ENCODE data around the gene COL4A5. TPM values are rescaled to one million over a fixed set of nuclear protein-coding genes. Genes with fewer than 3 reads are reported as not detected.
A peak's percentile ranks its signal among the peaks of the same experiment; 100 is the strongest.

Gene COL4A5
- total and polyA plus RNA-seq, 2 donors, result 7.4 to 9.1 TPM

GRCh38 chrX:108712886-108713285 is 273.2 kb downstream of the COL4A5 start:
- 89% methylated on average over 1 of the region's 1 CpG for WGBS
- no peaks in the 10 kb centered on the region for H3K9me3 ChIP-seq (ENCODE audit: control insufficient read depth in 2 of 2, insufficient read depth in 1 of 2, low read length in 1 of 2)
- no peak for DNase-seq (ENCODE audit: low read depth in 6 of 9, low spot score in 9 of 9)

GRCh38 chrX:108722561-108722960 is 282.9 kb downstream of the COL4A5 start:
- H3K27ac ChIP-seq (ENCODE audit: low read depth in 1 of 2, low read length in 1 of 2), result no peak overlapping the region
- H3K36me3 ChIP-seq (ENCODE audit: control insufficient read depth in 2 of 2, insufficient read depth in 2 of 2, low read length in 1 of 2), result no peaks in the 10 kb centered on the region
- H3K9me3 ChIP-seq (ENCODE audit: control insufficient read depth in 2 of 2, insufficient read depth in 1 of 2, low read length in 1 of 2), result no peaks in the 10 kb centered on the region
- no peaks in the 10 kb centered on the region for H3K27me3 ChIP-seq (ENCODE audit: control insufficient read depth in 2 of 2, insufficient read depth in 1 of 2, low read length in 1 of 2)
- WGBS, result 76% methylated on average over 2 of the region's 2 CpGs
- H3K4me3 ChIP-seq (ENCODE audit: low read length in 2 of 2), result no peak overlapping the region
- no peak for DNase-seq (ENCODE audit: low read depth in 6 of 9, low spot score in 9 of 9)
- no peaks in the 10 kb centered on the region for H3K4me1 ChIP-seq (ENCODE audit: control insufficient read depth in 2 of 2, insufficient read depth in 2 of 2, low read length in 2 of 2)

More at GRCh38 chrX:108712886-108713285, 273.2 kb downstream of the COL4A5 start:
- no peaks in the 10 kb centered on the region for H3K27me3 ChIP-seq (ENCODE audit: control insufficient read depth in 2 of 2, insufficient read depth in 1 of 2, low read length in 1 of 2)
- H3K4me3 ChIP-seq (ENCODE audit: low read length in 2 of 2), result no peak overlapping the region
- H3K27ac ChIP-seq (ENCODE audit: low read depth in 1 of 2, low read length in 1 of 2), result no peak overlapping the region
- H3K4me1 ChIP-seq (ENCODE audit: control insufficient read depth in 2 of 2, insufficient read depth in 2 of 2, low read length in 2 of 2), result no peaks in the 10 kb centered on the region
- no peaks in the 10 kb centered on the region for H3K36me3 ChIP-seq (ENCODE audit: control insufficient read depth in 2 of 2, insufficient read depth in 2 of 2, low read length in 1 of 2)

- DNase-seq (ENCODE audit: low read depth in 6 of 9, low spot score in 9 of 9), result no peak
- H3K9me3 ChIP-seq (ENCODE audit: control insufficient read depth in 2 of 2, insufficient read depth in 1 of 2, low read length in 1 of 2), result no peaks in the 10 kb centered on the region
- no peak overlapping the region for H3K4me3 ChIP-seq (ENCODE audit: low read length in 2 of 2)
- no peak overlapping the region for H3K27ac ChIP-seq (ENCODE audit: low read depth in 1 of 2, low read length in 1 of 2)
- no peaks in the 10 kb centered on the region for H3K4me1 ChIP-seq (ENCODE audit: control insufficient read depth in 2 of 2, insufficient read depth in 2 of 2, low read length in 2 of 2)
- 93% methylated on average over 3 of the region's 3 CpGs for WGBS
- H3K27me3 ChIP-seq (ENCODE audit: control insufficient read depth in 2 of 2, insufficient read depth in 1 of 2, low read length in 1 of 2), result peaks cover 0 to 9% of the 10 kb centered on the region in 2 donors
- H3K36me3 ChIP-seq (ENCODE audit: control insufficient read depth in 2 of 2, insufficient read depth in 2 of 2, low read length in 1 of 2), result no peaks in the 10 kb centered on the region
Measured at GRCh38 chrX:108726748-108727147, 287.1 kb downstream of the COL4A5 start.

GRCh38 chrX:108731153-108731552 is 291.5 kb downstream of the COL4A5 start:
- DNase-seq (ENCODE audit: low read depth in 6 of 9, low spot score in 9 of 9), result no peak
- Histone ChIP-seq H3K36me3 (ENCODE audit: control insufficient read depth in 2 of 2, insufficient read depth in 2 of 2, low read length in 1 of 2) (no peaks in the 10 kb centered on the region), H3K4me1 (ENCODE audit: control insufficient read depth in 2 of 2, insufficient read depth in 2 of 2, low read length in 2 of 2) (no peaks in the 10 kb centered on the region), H3K27ac (ENCODE audit: low read depth in 1 of 2, low read length in 1 of 2) (no peak overlapping the region), H3K9me3 (ENCODE audit: control insufficient read depth in 2 of 2, insufficient read depth in 1 of 2, low read length in 1 of 2) (no peaks in the 10 kb centered on the region), H3K4me3 (ENCODE audit: low read length in 2 of 2) (no peak overlapping the region), H3K27me3 (ENCODE audit: control insufficient read depth in 2 of 2, insufficient read depth in 1 of 2, low read length in 1 of 2) (peaks cover 9 to 49% of the 10 kb centered on the region in 2 donors)
- 10% methylated on average over 2 of the region's 2 CpGs for WGBS

- H3K36me3 ChIP-seq (ENCODE audit: control insufficient read depth in 2 of 2, insufficient read depth in 2 of 2, low read length in 1 of 2), result no peaks in the 10 kb centered on the region
- no peak overlapping the region for H3K27ac ChIP-seq (ENCODE audit: low read depth in 1 of 2, low read length in 1 of 2)
- H3K4me1 ChIP-seq (ENCODE audit: control insufficient read depth in 2 of 2, insufficient read depth in 2 of 2, low read length in 2 of 2), result no peaks in the 10 kb centered on the region
- 6% methylated on average over 39 of the region's 39 CpGs for WGBS
- peak overlapping the region in 1 of 2 donors; percentile 16 for H3K4me3 ChIP-seq (ENCODE audit: low read length in 2 of 2)
- H3K9me3 ChIP-seq (ENCODE audit: control insufficient read depth in 2 of 2, insufficient read depth in 1 of 2, low read length in 1 of 2), result no peaks in the 10 kb centered on the region
- no peak for DNase-seq (ENCODE audit: low read depth in 6 of 9, low spot score in 9 of 9)
- H3K27me3 ChIP-seq (ENCODE audit: control insufficient read depth in 2 of 2, insufficient read depth in 1 of 2, low read length in 1 of 2), result peaks cover 18 to 65% of the 10 kb centered on the region in 2 donors
Measured at GRCh38 chrX:108732630-108733321, 293.1 kb downstream of the COL4A5 start.

GRCh38 chrX:108734426-108734825 is 294.8 kb downstream of the COL4A5 start:
- H3K27ac ChIP-seq (ENCODE audit: low read depth in 1 of 2, low read length in 1 of 2), result no peak overlapping the region
- H3K36me3 ChIP-seq (ENCODE audit: control insufficient read depth in 2 of 2, insufficient read depth in 2 of 2, low read length in 1 of 2), result no peaks in the 10 kb centered on the region
- H3K4me3 ChIP-seq (ENCODE audit: low read length in 2 of 2), result peak overlapping the region in 1 of 2 donors; percentile 5
- no peaks in the 10 kb centered on the region for H3K9me3 ChIP-seq (ENCODE audit: control insufficient read depth in 2 of 2, insufficient read depth in 1 of 2, low read length in 1 of 2)
- H3K27me3 ChIP-seq (ENCODE audit: control insufficient read depth in 2 of 2, insufficient read depth in 1 of 2, low read length in 1 of 2), result peaks cover 18 to 70% of the 10 kb centered on the region in 2 donors
- no peak for DNase-seq (ENCODE audit: low read depth in 6 of 9, low spot score in 9 of 9)
- 58% methylated on average over 7 of the region's 7 CpGs for WGBS
- no peaks in the 10 kb centered on the region for H3K4me1 ChIP-seq (ENCODE audit: control insufficient read depth in 2 of 2, insufficient read depth in 2 of 2, low read length in 2 of 2)

- no peaks in the 10 kb centered on the region for H3K9me3 ChIP-seq (ENCODE audit: control insufficient read depth in 2 of 2, insufficient read depth in 1 of 2, low read length in 1 of 2)
- no peak for DNase-seq (ENCODE audit: low read depth in 6 of 9, low spot score in 9 of 9)
- no peaks in the 10 kb centered on the region for H3K36me3 ChIP-seq (ENCODE audit: control insufficient read depth in 2 of 2, insufficient read depth in 2 of 2, low read length in 1 of 2)
- H3K27ac ChIP-seq (ENCODE audit: low read depth in 1 of 2, low read length in 1 of 2), result no peak overlapping the region
- H3K4me3 ChIP-seq (ENCODE audit: low read length in 2 of 2), result peak overlapping the region; percentile 5 to 12
- no peaks in the 10 kb centered on the region for H3K4me1 ChIP-seq (ENCODE audit: control insufficient read depth in 2 of 2, insufficient read depth in 2 of 2, low read length in 2 of 2)
- WGBS, result 9% methylated on average over 36 of the region's 36 CpGs
- H3K27me3 ChIP-seq (ENCODE audit: control insufficient read depth in 2 of 2, insufficient read depth in 1 of 2, low read length in 1 of 2), result peaks cover 18 to 70% of the 10 kb centered on the region in 2 donors
Measured at GRCh38 chrX:108735091-108735678, 295.5 kb downstream of the COL4A5 start.

- 2% methylated on average over 82 of the region's 82 CpGs for WGBS
- peaks cover 18 to 69% of the 10 kb centered on the region in 2 donors for H3K27me3 ChIP-seq (ENCODE audit: control insufficient read depth in 2 of 2, insufficient read depth in 1 of 2, low read length in 1 of 2)
Measured at GRCh38 chrX:108735679-108736508, 296.3 kb downstream of the COL4A5 start.

More at GRCh38 chrX:108735679-108736508, 296.3 kb downstream of the COL4A5 start:
- Histone ChIP-seq H3K4me1 (ENCODE audit: control insufficient read depth in 2 of 2, insufficient read depth in 2 of 2, low read length in 2 of 2) (no peaks in the 10 kb centered on the region), H3K9me3 (ENCODE audit: control insufficient read depth in 2 of 2, insufficient read depth in 1 of 2, low read length in 1 of 2) (no peaks in the 10 kb centered on the region), H3K4me3 (ENCODE audit: low read length in 2 of 2) (no peak overlapping the region), H3K27ac (ENCODE audit: low read depth in 1 of 2, low read length in 1 of 2) (no peak overlapping the region), H3K36me3 (ENCODE audit: control insufficient read depth in 2 of 2, insufficient read depth in 2 of 2, low read length in 1 of 2) (no peaks in the 10 kb centered on the region)
- DNase-seq (ENCODE audit: low read depth in 6 of 9, low spot score in 9 of 9), result peak in 1 of 9 donors; percentile 6

All from thymus (tissue), 11 donors.